ENCODE measurements around the gene LURAP1L.

Gene LURAP1L

DNA sequence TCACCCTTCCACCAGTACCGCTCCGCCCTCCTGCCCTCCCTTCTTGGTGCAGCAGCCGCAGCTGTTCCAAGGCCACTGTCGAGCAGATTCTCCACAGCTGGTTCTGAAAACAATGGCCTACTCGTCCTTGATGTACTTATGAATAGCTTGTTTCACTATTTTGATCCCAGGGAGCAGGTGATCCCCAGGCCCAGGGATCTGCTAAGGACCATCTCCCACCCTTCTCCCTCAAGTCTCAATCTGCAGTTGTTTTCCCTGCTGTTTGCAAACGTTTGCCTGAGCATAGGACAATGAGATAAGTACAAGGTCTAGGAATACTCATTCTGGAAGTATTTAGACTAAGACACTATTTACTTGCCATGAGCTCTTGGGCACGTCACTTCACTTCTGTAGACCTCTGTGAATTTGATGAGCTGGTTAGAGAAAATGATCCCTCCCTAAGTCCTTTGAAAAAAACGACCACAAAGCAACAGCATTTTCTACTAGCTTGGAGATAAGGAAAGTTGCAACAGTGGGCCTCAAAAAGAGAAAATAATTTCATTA lies 1.8 kb downstream of the LURAP1L start:
- no peak for DNase-seq (ENCODE audit: low spot score)

- no peak for DNase-seq (ENCODE audit: low spot score)
Measured at GRCh38 chr9:12777121-12778022, 2.6 kb downstream of the LURAP1L start.

DNA sequence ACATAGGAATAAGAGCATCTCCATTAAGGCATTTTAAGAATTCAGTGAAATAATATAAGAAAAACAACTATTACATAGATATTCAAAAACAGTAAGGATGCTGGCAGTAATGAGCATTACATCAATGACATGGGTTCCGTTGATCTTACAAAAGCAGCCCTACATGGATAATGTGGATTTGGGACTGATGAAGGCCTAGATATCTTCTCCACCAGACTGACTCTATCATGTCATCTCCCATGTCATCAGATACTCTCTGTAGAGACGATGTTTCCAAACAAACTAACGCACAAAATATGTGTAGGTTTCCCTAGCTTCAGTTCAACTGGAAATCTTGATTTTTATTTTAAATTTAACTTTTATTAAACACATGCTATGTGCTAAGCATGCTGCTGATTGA lies 3.6 kb downstream of the LURAP1L start:
- DNase-seq (ENCODE audit: low spot score): no peak

DNA sequence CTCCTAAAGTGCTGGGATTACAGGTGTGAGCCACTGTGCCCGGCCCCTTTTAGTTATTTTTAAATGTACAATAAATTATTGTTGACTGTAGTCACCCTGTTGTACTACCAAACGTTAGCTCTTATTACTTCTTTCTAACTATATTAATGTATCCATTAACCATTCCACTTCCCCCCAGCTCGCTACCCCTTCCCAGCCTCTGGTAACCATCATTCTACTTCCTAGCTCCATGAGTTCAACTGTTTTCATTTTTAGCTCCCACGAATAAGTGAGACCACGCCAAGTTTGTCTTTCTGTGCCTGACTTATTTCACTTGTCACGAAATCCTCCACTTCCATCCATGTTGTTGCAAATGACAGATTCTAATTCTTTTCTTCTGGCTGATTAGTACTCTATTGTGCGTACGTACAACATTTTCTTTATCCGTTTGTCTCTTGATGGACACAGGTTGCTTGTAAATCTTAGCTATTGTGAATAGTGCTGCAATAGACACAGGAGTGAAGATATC lies 6.5 kb downstream of the LURAP1L start:
- no peak for DNase-seq (ENCODE audit: low spot score)

DNA sequence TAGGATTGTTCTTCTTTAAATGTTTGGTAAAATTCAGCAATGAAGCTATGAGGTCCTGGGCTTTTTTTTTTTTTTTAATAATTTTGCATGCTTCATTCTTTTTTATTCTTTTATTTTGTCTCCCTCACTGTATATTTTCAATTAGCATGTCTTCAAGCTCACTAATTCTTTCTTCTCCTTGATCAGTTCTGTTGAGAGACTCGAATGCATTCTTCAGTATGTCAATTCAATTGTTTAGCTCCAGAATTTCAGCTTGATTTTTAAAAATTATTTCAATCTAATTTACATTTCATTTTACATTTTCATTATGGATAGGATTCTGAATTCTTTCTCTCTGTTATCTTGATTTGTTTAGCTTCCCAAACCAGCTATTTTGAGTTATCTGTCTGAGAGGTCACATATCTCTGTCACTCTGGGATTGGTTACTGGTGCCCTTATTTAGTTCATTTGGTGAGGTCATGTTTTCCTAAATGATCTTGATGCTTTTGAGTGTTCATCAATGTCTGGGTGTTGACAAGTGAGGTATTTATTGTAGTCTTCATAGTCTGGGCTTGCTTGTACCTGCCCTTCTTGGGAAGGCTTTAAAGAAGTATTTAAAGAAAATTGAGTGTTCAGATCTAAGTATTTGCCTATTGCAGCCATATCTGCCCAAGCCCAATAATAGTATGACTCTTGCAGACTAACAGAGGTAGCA lies 9.1 kb downstream of the LURAP1L start:
- no peak for DNase-seq (ENCODE audit: low spot score)

DNA sequence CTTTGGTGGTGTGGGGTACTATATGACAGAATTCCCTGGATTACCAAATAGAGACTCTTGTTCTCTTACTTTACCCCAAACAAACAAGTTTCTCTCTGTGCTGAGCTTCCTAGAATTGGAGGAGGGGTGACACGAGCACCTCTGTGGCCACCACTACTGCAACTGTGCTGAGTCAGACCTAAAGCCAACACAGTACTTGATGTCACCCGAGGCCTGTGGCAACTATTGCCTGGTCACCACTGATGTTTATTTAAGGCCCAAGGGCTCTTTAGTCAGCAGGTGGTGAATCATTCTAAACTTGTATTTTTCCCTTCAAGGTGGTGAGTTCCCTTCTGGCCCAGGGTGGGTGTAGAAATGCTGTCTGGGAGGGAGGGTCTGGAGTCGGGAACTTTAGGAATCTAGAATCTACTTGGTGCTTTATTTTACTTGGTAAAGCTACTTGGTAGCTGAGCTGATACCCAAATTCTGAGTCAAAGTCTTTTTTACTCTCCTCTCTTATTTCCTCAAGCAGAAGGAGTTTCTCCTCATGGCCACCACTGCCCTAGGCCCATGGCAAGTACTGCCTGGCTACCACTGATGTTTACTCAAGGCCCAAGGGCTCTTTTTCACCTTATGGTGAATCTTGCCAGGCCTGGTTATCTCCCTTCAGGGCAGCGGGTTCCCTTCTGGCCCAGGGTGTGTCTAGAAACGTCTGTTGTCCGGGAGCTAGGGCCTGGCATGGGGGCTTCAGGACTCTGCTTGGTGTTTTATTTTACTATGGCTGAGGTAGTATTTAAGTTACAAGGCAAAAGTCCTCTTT lies 9.8 kb downstream of the LURAP1L start:
- no peak for DNase-seq (ENCODE audit: low spot score)

GRCh38 chr9:12785260-12785770 lies 10.5 kb downstream of the LURAP1L start:
- no peak for DNase-seq (ENCODE audit: low spot score)

GRCh38 chr9:12785941-12786340 lies 11.1 kb downstream of the LURAP1L start:
- no peak for DNase-seq (ENCODE audit: low spot score)

DNA sequence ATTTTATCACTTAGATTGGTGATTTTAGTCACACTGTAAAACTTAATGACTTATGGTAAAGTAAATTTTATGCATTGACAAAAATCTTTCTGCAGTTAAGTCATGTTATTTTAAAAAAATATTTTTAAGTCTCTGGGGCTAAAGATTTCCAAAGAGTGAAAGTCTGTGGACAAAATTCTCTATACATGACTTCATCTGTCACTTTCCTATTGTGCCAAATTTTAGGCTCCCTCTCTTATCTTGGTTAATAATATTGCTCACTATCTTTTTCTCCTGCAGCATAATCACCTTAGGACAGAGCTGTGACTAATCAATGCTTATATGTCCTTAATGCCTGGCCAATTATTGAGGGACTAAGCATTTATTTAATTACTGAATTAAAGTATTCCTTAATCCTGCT lies 15.2 kb downstream of the LURAP1L start:
- DNase-seq (ENCODE audit: low spot score): no peak

- DNase-seq (ENCODE audit: low spot score): no peak
Measured at GRCh38 chr9:12790883-12791282, 16.1 kb downstream of the LURAP1L start.

DNA sequence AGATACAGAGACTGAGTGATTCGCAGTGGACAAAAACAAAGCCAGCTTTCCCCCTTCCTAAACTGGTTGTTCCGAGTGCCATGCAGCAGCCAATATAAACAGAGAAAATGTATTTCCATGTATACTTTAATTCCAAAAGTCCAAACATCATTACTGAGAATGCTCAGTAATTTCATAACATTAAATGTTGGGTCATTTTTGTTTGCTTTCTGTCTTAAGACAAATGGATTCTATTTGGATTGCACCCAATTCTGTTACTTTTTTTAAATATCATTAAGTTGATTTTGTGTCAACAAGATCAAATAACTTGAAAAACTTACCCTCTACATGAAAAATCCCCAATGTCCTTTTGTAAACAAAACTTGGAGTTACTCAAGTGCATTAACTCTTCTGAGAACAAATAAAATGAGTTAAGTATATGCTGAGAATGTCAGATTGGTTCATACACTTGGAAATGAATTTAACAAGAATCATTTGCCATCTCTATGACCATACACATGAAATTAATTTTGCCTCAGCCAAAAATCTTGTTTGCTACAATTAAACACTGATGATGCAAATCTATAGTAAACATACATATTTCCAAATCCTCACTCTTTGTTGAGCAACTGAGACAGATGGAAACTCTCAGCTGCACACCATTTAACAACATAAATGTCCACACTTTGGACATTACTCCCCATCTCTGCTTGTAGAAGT lies 19.4 kb downstream of the LURAP1L start:
- DNase-seq (ENCODE audit: low spot score): no peak

DNA sequence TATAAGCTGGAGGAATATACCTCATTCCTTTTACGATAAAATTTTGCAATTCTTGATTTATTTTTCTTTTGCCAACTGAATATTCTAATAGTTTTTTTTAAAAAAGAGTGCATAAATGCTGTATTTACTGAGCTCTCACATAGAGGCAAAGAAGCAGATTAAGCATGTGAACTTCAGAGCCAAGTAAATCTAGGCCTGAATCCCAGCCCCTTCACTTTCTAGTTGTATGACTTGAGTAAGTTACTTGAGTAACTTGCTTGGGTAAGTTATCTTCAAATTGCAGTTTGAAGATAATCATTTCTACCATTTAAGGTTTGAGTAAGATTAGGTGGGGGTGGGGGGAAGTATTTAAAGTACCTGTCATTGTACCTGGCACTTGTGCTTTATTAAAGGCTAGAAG lies 21.8 kb downstream of the LURAP1L start:
- DNase-seq (ENCODE audit: low spot score): no peak

- DNase-seq (ENCODE audit: low spot score): no peak
Measured at GRCh38 chr9:12797037-12797436, 22.2 kb downstream of the LURAP1L start.

DNA sequence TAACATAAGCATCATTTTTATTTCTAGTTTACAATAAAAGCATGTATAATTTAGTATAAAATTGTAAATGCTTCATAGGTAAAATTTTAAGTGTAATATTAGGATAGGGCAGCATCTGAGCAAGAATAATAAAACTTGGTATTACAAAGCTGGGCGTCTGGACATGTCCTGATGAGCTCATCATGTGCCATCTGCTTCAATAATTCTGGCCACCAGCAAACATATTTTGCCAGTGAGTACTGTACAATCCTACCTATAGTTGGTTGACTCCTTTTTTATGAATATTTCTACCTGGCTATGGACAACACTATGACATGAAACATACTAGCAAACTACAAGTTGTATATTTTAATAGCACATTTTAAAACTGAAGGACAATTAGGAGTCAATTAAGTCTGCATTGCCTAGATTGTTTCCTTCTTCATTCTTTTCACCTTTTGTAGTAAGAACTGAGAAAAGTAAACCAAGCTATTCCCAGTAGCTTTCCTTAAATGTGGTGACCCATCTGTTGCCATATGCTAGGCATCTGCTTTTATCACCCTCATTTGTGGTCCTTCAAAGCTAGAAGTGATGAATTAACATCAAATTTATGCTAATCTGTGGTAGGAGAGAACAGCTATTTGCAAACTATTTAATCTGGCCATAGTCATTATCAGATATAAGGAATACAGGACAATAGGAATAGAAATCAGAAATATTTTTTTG lies 23.4 kb downstream of the LURAP1L start:
- no peak for DNase-seq (ENCODE audit: low spot score)

GRCh38 chr9:12801187-12801586 lies 26.4 kb downstream of the LURAP1L start:
- DNase-seq (ENCODE audit: low spot score): no peak

DNA sequence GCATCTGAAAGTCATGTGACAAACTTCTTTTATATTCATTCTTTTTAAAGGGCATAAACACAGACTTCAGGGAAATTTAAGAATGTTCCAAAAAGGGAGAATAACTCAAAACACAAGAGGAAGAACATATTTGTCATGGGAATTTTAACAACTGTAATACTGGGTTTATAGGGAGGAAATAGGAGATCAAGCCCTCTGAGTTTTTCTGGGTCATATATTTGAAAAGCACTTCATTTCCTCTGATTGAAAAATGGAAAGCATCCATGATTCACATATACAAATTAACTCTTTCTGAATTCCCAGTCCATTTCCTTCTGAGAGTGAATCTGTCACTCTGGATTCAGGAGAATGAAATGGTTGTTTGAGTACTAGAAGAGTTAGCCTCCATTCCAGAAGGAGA lies 26.8 kb downstream of the LURAP1L start:
- no peak for DNase-seq (ENCODE audit: low spot score)

GRCh38 chr9:12802093-12802492 lies 27.3 kb downstream of the LURAP1L start:
- no peak for DNase-seq (ENCODE audit: low spot score)

- no peak for DNase-seq (ENCODE audit: low spot score)
Measured at GRCh38 chr9:12808569-12808968, 33.7 kb downstream of the LURAP1L start.

DNA sequence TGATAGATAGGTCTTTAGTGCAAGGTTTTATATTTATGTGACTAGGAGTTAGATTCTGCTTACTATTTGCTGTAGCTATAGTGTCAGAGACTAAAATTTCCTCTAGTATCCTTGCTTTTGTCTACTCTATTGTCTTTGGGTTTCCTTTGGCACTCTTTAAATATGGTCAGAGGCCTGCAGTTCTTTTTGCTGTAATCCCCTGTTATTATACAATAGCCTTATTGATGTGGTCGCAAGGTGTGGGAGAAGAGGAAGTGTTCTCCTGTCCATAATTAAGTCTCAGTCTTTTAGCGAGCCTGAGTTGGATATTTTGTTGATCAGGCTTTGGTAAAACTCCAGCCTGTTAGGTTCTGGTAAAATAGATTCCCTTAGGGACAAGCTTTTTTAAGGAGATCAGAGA lies 34.9 kb downstream of the LURAP1L start:
- no peak for DNase-seq (ENCODE audit: low spot score)

DNA sequence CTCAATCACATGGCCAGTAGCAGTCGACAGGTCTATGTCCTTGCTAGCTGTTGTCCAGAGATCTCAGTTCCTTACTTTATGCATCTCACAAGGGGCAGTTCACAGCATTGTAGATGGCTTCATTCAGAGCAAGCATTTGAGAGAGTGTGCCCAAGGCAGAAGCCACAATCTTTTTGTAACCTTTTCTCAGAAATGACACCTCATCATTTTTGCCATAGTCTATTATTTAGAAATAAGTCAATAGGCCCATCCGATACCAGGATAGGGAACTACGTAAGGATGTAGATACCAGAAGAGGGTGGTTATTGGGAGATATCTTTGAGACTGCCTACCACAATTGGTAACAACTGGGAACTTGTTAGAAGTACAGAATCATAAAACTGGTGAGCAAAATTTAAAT lies 37.1 kb downstream of the LURAP1L start:
- DNase-seq (ENCODE audit: low spot score): no peak

DNA sequence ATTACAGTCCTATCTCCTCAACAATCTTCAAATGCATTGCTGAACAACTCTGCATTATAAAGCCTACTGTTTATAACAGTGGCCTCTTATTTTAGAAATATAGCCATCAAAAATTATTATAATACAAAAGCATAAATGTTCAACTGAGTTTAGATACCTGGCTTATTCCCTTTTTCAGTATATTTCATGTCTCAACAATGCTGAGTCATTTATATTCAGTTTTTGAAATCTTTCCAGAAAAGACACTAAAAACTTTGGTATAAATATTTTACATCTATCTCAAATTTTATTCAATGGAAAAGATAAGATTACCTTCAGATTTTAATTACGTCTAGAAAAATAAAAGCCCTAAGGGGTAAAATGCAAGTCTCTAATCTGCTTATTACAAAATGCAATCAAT lies 37.9 kb downstream of the LURAP1L start:
- DNase-seq (ENCODE audit: low spot score): no peak
